ENCODE results near the gene CTNNAL1. TPM values are rescaled to one million over a fixed set of nuclear protein-coding genes. Genes with fewer than 3 reads are reported as not detected.

CTNNAL1 gene
- total RNA-seq, 2 experiments from 2014 or later = 4.9 to 5.3 TPM

DNA sequence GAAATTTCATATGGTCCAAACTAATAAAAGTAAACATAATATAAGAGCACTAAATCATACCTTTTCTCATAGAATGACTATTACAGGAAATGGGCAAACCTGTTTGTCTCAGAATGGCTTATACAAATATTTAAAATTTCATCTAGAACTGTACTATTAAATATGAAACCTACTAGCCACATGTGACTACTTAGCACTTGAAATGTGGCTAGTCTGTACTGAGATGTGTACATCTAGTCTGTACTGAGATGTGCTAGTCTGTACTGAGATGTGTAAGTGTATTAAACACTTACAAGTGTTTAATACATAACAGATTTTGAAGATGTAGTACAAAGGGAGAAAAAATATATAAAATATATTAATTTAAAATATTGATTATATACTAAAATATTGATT, 56.7 kb downstream of the CTNNAL1 start:
- ATAC-seq (ENCODE audit: poor library complexity) (no peak), DNase-seq (no peak)
- H3K36me3 Mint-ChIP-seq (ENCODE audit: low read depth) = no peaks in the 10 kb centered on the region
- TF ChIP-seq, protein P1, sequence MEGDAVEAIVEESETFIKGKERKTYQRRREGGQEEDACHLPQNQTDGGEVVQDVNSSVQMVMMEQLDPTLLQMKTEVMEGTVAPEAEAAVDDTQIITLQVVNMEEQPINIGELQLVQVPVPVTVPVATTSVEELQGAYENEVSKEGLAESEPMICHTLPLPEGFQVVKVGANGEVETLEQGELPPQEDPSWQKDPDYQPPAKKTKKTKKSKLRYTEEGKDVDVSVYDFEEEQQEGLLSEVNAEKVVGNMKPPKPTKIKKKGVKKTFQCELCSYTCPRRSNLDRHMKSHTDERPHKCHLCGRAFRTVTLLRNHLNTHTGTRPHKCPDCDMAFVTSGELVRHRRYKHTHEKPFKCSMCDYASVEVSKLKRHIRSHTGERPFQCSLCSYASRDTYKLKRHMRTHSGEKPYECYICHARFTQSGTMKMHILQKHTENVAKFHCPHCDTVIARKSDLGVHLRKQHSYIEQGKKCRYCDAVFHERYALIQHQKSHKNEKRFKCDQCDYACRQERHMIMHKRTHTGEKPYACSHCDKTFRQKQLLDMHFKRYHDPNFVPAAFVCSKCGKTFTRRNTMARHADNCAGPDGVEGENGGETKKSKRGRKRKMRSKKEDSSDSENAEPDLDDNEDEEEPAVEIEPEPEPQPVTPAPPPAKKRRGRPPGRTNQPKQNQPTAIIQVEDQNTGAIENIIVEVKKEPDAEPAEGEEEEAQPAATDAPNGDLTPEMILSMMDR (IDR thresholded peaks at IDR 0.05) = no peak
- H3K27me3 ChIP-seq (ENCODE audit: control insufficient read depth in 1 of 2, insufficient read depth in 2 of 2, low read length in 2 of 2) = no peaks in the 10 kb centered on the region
- no peaks in the 10 kb centered on the region for H3K9me3 ChIP-seq (ENCODE audit: control insufficient read depth in 1 of 2, insufficient read depth in 1 of 2, low read length in 2 of 2)
- ChIA-PET CTCF (interaction anchor here (0.9 kb wide), 1 partner anchor 11 kb away, joined by 3 read pairs; no protein-coding TSS in a partner anchor), POLR2A (no interaction called here)
- no peak overlapping the region for H3K4me3 ChIP-seq (ENCODE audit: low read length)
- no peaks in the 10 kb centered on the region for H3K36me3 ChIP-seq (ENCODE audit: insufficient read depth, low read length)
- no peak overlapping the region for H3K4me3 Mint-ChIP-seq
- no peaks in the 10 kb centered on the region for H3K4me1 Mint-ChIP-seq (ENCODE audit: low read depth)
- H3K4me1 ChIP-seq (ENCODE audit: insufficient read depth, low read length) = no peaks in the 10 kb centered on the region
- H3K27ac ChIP-seq (ENCODE audit: low read depth in 1 of 2, low read length in 2 of 2) = no peak overlapping the region
- H3K27ac Mint-ChIP-seq = no peak overlapping the region
- H3K27me3 Mint-ChIP-seq = no peaks in the 10 kb centered on the region
- no peaks in the 10 kb centered on the region for H3K9me3 Mint-ChIP-seq
- intact Hi-C loops (cut with DNase I, micrococcal nuclease) = no loop called here

- POLR2A ChIA-PET = no interaction called here
- Mint-ChIP-seq H3K36me3 (ENCODE audit: low read depth) (no peaks in the 10 kb centered on the region), H3K27me3 (no peaks in the 10 kb centered on the region), H3K9me3 (no peaks in the 10 kb centered on the region), H3K4me1 (ENCODE audit: low read depth) (no peaks in the 10 kb centered on the region), H3K27ac (no peak overlapping the region), H3K4me3 (no peak overlapping the region)
- TF ChIP-seq, protein P1 (IDR thresholded peaks at IDR 0.05) = no peak
- ATAC-seq (ENCODE audit: poor library complexity) (no peak), DNase-seq (no peak)
- CTCF ChIA-PET = interaction anchor here (0.9 kb wide), 1 partner anchor 11 kb away, joined by 3 read pairs; no protein-coding TSS in a partner anchor
- Histone ChIP-seq H3K9me3 (ENCODE audit: control insufficient read depth in 1 of 2, insufficient read depth in 1 of 2, low read length in 2 of 2) (no peaks in the 10 kb centered on the region), H3K4me3 (ENCODE audit: low read length) (no peak overlapping the region), H3K27ac (ENCODE audit: low read depth in 1 of 2, low read length in 2 of 2) (no peak overlapping the region), H3K27me3 (ENCODE audit: control insufficient read depth in 1 of 2, insufficient read depth in 2 of 2, low read length in 2 of 2) (no peaks in the 10 kb centered on the region), H3K36me3 (ENCODE audit: insufficient read depth, low read length) (no peaks in the 10 kb centered on the region), H3K4me1 (ENCODE audit: insufficient read depth, low read length) (no peaks in the 10 kb centered on the region)
- intact Hi-C loops (cut with DNase I, micrococcal nuclease) = no loop called here
These were observed 57.2 kb downstream of the CTNNAL1 start for GRCh38 chr9:108956022-108956630.

GRCh38 chr9:108953983-108954574, 59.2 kb downstream of the CTNNAL1 start:
- no peak overlapping the region for H3K4me3 Mint-ChIP-seq
- Histone ChIP-seq H3K4me1 (ENCODE audit: insufficient read depth, low read length) (no peaks in the 10 kb centered on the region), H3K9me3 (ENCODE audit: control insufficient read depth in 1 of 2, insufficient read depth in 1 of 2, low read length in 2 of 2) (no peaks in the 10 kb centered on the region), H3K4me3 (ENCODE audit: low read length) (no peak overlapping the region), H3K36me3 (ENCODE audit: insufficient read depth, low read length) (no peaks in the 10 kb centered on the region), H3K27me3 (ENCODE audit: control insufficient read depth in 1 of 2, insufficient read depth in 2 of 2, low read length in 2 of 2) (no peaks in the 10 kb centered on the region), H3K27ac (ENCODE audit: low read depth in 1 of 2, low read length in 2 of 2) (no peak overlapping the region)
- no peak for ATAC-seq (ENCODE audit: poor library complexity)
- TF ChIP-seq, protein P1 (IDR thresholded peaks at IDR 0.05) = peak; percentile 72
- peak in 3 of 14 experiments; percentile 49 to 65 (median 62) for DNase-seq
- no peaks in the 10 kb centered on the region for H3K9me3 Mint-ChIP-seq
- POLR2A ChIA-PET = interaction anchor here (1.0 kb wide), 1 partner anchor 20 kb away, joined by 4 read pairs; the partner anchor contains the start of genes ABITRAM and ELP1
- H3K4me1 Mint-ChIP-seq (ENCODE audit: low read depth) = no peaks in the 10 kb centered on the region
- no peaks in the 10 kb centered on the region for H3K27me3 Mint-ChIP-seq
- CTCF ChIA-PET = interaction anchor here (0.5 to 1.2 kb wide), 4 partner anchors 10 to 50 kb away, joined by 3 to 6 read pairs (median 4); no protein-coding TSS in a partner anchor
- no peak overlapping the region for H3K27ac Mint-ChIP-seq
- intact Hi-C loops (cut with DNase I, micrococcal nuclease) = loop anchor here (1.0 to 5.0 kb wide), 3 partner anchors 20 to 62 kb away; partner anchors contain the start of genes ABITRAM (in 1 of the 2) and ELP1 (in 1 of the 2)
- no peaks in the 10 kb centered on the region for H3K36me3 Mint-ChIP-seq (ENCODE audit: low read depth)
